Loucy (cell line): ENCODE data around the gene CT55.

Experiments
- EZH2phosphoT487 ChIP-seq: fragments of 200-600 bp; IDR thresholded peaks from 2 replicates; pipeline ENCODE4 v1.6.1; 2018; ENCODE audit warnings: antibody characterized with exemption, mild to moderate bottlenecking, moderate library complexity, borderline replicate concordance
- TF ChIP-seq, protein P1 (sequence below): fragments of 200-600 bp; sonication (generic); conservative IDR thresholded peaks from 2 replicates; pipeline ENCODE4 v1.5.1; 2014; ENCODE audit warnings: mild to moderate bottlenecking, antibody characterized with exemption, low read length

- TF ChIP-seq, protein P1, sequence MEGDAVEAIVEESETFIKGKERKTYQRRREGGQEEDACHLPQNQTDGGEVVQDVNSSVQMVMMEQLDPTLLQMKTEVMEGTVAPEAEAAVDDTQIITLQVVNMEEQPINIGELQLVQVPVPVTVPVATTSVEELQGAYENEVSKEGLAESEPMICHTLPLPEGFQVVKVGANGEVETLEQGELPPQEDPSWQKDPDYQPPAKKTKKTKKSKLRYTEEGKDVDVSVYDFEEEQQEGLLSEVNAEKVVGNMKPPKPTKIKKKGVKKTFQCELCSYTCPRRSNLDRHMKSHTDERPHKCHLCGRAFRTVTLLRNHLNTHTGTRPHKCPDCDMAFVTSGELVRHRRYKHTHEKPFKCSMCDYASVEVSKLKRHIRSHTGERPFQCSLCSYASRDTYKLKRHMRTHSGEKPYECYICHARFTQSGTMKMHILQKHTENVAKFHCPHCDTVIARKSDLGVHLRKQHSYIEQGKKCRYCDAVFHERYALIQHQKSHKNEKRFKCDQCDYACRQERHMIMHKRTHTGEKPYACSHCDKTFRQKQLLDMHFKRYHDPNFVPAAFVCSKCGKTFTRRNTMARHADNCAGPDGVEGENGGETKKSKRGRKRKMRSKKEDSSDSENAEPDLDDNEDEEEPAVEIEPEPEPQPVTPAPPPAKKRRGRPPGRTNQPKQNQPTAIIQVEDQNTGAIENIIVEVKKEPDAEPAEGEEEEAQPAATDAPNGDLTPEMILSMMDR: no peak
- no peak for TF ChIP-seq EZH2phosphoT487
These were observed 58.5 kb downstream of the CT55 start for GRCh38 chrX:135112743-135113142.
